GM18873 (cell line): ENCODE results near the gene STPG2.
"Not testable (repeated sequence)": the region's sequence is repeated elsewhere in the genome, so short reads cannot be mapped to it uniquely, and the experiment has no call there.

Experiments used
- ATAC-seq: cut with Tn5 transposase; IDR thresholded peaks from one replicate; pipeline ENCODE4 v1.9.1; 2021; ENCODE audit warnings: mild to moderate bottlenecking, moderate library complexity, moderate number of reproducible peaks; ENCODE audit not compliant: unreplicated experiment, low FRiP score

Gene STPG2

DNA sequence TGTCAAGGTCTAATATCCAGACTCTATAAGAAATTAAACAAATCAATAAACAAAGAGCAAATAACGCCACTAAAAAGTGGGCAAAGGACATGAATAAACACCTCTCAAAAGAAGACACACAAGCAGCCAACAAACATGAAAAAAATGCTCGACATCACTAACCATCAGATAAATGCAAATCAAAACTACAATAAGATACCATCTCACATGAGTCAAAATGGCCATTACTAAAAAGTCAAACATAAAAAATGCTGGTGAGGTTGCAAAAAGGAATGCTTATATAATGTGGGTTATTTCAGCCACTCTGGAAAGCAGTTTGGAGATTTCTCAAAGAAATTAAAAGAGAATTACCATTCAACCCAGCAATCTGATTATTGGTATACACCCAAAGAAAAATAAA lies 481.1 kb downstream of the STPG2 start:
- no peak for ATAC-seq

DNA sequence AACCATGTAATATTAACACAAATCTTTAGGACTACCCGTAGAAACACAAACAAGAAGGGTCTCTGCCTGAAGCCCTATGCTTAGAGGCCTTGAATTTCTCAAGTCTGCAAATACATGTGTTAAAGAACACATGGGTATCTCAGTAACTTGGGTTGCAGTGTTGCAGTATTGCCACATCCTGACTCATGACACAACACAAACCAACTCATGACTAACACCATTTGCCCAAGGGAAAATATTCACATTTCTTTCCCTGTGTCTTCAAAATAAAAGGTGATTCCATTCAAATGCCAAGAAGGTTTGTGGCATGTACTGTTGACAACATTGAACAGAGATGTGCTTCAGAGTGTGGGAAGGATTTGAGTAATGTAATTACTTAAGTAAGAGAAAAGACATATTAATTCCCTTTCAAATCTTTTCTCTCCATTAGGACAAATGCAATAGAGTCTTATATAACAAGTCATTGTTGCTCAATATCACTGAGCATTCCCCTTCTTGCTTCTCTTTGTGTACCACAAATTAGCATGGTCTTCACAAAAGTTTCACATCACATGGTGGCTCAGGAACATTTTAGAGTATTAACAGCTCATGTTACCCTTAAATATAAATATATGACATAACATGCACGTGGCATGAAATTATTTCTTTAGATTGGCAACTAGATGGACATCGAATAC lies 487.1 kb downstream of the STPG2 start:
- no peak for ATAC-seq

DNA sequence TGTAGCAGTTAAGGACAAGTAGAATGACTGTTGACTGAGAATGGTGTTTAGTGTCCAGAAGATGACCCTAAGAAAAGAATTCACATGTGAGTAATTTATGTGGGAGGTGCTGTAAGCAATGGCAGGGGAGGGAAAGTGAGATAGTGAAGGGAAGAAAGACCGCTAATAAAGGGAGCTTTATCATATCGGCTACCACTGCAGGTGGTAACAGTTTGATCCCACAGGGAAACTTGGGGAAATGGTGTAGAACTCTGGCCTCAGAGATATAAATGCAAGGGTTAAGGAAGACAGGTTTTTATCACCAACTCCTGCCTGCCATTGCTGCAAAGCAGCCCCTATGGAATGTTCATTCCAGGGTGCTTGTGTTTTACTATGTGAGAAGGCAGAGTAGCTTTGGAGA lies 489.6 kb downstream of the STPG2 start:
- no peak for ATAC-seq

DNA sequence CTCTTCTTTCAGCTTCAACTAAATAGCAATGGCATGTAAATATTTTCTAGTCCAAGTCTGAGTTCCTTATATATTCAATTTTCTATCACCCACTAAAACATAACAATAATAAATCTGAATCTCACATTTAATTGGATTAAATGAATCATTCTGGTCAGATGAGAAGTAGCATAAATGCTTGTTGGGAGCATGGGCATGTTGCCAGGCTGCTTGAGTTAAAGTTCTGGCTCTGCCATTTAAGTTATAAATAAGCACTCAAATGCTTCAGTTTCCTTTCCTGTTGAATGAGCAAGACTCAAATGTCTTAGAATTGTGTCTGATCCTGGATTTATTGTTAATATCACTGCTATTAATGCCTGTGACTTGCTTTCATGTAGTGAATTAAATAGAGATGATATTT lies 496.3 kb downstream of the STPG2 start:
- no peak for ATAC-seq

DNA sequence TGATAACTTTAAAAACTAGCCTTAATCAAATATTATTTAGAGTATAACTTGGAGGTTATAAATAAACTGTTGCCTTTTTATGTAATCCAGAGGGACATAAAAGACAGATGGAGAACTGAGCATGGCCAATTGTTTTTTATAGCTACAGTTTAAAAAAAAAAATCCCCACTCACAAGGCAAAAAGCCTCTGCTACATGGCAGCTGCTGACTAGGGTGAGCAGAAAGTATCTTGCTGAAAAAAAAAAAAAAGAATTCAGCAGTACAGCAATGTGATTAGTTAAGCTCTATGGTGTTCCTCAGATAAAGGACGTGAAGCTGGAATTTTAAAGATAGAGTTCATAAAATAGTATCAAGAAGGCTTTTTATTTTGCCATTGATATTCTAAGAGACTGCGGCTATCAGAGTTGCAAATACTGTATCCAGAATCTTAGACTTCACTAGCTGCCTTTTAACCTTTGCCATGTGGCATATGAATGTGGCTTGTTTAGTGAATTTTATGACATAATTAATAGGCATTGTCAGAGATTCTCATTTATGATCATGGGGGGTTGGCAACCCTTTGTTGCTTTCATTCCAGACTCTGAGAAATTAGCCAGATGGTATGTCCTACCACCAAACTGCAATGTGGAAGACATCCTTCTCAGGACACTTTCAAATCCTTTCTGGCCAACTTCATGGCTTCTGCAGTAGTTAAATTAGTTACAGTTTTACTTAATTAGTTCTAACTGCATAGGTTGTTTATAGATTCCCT lies 498.0 kb downstream of the STPG2 start:
- no peak for ATAC-seq

DNA sequence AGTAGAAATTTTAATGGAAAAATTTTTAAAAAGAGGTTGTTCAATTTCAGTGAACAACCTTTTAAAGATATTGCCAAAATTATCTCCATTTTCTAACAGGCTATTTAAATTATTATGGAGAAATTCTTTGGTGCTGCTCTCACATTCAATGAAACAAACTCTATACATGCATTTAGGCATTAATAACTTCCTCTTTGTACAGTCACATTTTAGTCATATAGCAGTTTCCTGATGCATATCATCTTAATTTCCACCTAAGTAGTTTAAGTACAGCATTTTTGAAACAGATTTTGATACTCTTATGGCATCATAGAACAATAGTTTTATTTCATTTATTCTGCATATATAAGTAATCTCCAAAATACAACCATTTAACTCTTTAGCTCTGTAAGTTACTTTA lies 500.1 kb downstream of the STPG2 start:
- no peak for ATAC-seq

DNA sequence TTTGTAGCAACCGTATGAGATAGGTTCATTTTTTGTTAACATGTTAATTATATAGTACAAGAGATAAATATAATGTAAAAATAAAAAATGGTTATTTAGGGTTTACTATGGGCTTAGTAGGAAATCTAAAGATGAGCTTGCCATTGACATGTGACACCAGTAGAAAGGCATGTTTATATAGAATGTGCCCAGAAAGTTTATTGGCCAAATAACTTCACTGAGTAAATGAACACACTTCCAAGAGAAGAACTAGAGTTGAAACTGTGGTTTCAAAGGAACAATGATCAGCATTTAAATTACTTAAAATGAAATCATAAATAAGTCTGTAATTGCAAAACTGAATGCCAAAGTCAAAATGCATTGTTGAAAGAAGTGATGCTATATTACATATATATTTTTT lies 503.3 kb downstream of the STPG2 start:
- ATAC-seq = no peak

DNA sequence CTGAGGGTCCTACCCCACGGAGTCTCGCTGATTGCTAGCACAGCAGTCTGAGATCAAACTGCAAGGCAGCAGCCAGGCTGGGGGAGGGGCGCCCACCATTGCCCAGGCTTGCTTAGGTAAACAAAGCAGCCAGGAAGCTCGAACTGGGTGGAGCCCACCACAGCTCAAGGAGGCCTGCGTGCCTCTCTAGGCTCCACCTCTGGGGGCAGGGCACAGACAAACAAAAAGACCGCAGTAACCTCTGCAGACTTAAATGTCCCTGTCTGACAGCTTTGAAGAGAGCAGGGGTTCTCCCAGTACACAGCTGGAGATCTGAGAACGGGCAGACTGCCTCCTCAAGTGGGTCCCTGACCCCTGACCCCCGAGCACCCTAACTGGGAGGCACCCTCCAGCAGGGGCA lies 509.4 kb downstream of the STPG2 start:
- not testable (repeated sequence) for ATAC-seq

DNA sequence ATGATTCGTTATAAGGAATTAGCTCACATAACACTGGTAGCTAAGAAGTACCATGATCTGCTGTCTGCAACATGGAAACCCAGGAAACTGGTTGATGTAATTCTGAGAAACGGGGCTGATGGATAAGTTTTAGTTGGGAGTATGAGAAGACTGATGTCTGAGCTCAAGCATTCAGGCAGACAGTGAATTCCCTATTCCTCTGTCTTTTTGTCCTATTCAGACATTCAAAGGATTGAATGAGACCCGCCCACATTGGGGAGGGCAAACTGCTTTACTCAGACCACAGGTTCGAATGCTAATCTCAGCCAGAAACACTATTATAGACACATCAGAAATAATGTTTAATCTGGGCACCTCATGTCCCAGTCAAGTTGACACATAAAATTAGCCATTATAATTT lies 515.5 kb downstream of the STPG2 start:
- no peak for ATAC-seq

DNA sequence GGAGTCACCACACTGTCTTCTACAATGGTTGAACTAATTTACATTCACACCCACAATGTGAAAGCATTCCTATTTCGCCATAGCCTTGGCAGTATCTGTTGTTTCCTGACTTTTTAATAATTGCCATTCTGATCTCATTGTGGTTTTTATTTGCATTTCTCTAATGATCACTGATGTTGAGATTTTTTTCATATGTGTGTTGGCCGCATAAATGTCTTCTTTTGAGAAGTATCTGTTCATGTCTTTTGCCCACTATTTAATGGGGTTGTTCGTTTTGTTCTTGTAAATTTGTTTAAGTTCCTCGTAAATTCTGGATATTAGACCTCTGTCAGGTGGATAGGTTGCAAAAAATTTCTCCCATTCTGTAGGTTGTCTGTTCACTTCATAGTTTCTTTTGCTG lies 519.1 kb downstream of the STPG2 start:
- no peak for ATAC-seq

DNA sequence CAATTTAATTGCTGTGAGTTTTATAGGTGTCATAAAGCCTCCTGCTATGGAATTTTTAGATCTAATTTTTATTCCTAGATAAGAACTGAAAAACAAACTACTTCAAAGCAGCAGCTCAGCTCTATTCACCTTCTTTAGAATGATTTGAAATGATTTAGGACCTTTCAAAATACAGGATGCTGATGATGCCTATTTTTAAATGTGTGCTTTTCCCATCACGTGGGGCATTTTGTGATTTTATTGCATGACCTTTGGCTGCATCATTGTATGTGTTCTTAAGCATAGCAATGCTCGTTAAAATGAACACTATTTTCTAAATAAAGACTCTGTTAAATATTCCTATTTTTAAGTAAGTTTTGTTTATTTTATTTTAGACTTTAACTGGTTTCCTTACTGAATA lies 537.3 kb downstream of the STPG2 start:
- no peak for ATAC-seq

DNA sequence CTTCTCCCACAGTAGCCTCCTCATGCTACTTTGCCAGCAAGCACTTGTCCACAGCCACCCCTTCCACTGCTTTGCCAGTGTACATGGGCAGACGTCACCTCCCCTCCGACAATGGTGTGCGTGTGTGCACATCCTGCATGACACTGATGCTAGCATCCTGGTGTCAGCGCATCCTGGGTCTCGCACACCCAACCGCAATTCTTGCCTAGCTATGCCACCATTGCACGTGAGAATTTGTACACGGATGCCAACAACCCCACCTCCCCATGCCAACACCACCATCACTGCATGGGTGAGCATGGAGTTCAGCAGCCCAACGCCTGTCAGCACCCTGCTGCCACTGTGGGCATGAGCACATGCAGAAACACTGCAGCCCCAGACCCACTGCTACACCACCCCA lies 550.0 kb downstream of the STPG2 start:
- no peak for ATAC-seq

DNA sequence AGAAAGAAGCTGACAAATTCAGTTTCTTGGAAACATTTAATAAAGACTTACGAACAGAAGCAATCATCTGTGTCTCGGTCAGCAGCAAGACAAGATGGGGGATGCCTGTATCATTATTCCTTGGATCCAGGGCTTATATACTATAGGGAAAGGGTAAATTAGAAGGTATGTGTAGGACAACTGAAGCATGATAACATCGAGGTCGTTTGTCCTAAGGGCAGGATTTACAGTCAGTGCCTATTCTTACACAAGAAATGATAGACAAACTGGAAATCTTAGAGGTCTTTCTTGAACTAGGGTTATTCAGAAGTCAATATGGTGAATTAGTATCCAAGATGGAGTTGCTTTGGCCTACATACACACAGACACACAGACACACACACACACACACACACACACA lies 553.0 kb downstream of the STPG2 start:
- ATAC-seq = no peak

DNA sequence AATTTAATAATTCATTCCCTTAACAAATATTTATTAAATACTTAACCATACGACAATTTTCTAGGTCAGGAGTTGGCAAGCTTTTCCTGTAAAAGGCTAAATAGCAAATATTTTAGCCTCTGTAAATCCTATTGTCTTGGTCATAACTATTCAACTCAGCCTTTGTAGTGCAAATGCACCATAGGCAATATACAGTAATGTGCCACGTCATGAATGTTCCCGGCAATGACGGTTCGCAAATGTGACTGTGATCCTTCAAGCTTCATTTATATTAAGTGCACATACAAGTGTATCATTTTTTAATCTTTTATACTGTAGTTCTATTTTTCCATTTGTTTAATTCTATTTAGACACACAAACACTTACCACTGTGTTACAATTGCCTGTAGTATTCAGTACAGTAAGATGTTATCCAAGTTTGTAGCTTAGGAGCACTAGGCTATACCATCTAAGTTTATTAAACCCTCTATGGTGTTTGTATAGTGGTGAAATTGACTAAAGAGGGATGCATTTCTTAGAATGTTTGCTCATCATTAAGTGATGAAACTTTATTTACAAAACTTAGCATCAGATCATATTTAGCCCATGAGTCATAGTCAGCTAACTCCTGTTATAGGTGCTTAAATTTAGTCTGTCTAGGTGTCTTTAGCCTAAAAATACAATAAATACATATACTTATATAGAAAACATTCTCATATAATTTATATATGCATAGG lies 553.6 kb downstream of the STPG2 start:
- no peak for ATAC-seq

DNA sequence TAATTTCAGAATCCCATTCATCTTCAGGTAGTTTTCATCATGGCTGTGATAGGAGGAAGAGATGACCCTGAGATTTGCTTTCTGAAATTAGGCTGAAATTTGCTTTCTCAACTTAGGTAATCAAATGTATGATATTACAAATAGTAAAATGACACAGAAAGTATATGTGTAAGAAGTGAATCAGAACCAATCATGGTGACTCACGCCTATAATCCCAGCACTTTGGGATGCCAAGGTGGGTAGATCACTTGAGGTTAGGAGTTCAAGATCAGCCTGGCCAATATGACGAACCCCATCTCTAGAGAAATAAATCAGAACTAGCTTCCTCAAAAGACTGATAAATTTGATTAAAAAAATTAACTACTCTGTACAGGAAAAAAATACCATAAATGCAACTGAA lies 555.4 kb downstream of the STPG2 start:
- no peak for ATAC-seq

DNA sequence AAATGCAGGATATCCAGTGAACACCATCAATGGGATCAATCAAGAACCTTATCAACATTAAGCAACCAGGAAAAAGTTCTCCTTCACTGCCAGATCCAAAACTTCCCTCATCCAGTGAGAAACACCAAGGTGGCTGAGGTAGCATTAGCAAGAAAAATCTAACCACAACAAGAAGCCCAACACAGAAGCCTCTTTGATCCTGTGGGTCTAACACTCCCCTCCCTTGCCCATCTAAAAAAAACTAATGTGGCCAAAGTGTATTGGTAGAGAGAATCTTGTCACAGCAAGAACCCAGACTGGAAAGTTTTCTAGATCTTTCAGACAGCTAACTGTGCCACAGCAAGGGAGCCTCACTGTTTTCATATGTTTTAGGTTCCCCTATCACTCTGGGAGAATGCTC lies 558.0 kb downstream of the STPG2 start:
- no peak for ATAC-seq

DNA sequence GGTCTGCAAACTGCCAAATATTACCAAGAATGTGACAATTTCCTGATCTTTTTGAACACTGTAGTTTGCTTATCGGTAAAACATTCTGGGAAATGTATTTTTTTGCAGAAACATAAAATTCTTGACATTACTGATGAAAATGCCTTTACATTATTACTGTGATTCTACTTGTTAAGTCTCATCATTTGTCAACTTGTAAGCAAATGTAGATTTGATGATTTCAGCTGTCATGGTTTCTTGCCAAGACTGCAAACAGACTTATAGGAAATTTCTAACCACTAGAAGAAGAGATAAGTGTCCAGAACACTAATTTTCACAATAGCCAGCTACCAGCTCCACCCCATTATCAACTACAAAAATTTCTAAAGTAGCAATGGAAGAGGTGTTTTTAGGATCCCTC lies 560.4 kb downstream of the STPG2 start:
- no peak for ATAC-seq

DNA sequence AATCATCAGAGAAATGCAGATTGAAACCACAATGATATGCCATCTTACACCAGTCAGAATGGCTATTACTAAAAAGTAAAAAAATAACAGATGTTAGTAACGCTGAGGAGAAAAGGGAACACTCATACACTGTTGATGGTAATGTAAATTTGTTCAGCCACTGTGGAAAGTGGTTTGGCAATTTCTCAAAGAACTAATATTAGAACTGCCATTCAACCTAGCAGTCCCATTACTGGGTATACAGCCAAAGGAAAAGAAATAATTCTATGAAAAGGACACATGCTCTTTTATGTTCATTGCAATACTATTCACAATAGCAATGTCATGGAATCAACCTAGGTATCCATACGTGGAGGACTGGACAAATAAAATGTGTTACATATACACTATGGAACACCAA lies 566.3 kb downstream of the STPG2 start:
- no peak for ATAC-seq

DNA sequence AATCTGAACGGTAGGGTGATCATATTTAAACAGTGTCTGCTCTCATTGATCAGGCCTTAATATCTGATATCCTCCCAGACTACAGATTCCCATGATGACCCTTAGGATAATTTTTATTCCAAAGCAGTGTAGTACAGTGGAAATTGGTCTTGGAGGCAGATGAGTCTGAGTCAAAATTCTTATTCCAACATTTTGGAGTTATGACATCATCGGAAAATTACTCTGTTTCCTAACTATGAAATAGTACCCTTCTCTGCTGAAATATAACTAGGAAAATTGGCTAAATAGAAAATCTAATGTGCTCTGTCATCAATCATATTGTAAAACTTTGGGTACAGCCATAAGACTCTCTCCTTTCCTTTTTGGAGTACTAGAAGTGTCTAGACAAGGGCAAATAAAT lies 583.3 kb downstream of the STPG2 start:
- no peak for ATAC-seq

DNA sequence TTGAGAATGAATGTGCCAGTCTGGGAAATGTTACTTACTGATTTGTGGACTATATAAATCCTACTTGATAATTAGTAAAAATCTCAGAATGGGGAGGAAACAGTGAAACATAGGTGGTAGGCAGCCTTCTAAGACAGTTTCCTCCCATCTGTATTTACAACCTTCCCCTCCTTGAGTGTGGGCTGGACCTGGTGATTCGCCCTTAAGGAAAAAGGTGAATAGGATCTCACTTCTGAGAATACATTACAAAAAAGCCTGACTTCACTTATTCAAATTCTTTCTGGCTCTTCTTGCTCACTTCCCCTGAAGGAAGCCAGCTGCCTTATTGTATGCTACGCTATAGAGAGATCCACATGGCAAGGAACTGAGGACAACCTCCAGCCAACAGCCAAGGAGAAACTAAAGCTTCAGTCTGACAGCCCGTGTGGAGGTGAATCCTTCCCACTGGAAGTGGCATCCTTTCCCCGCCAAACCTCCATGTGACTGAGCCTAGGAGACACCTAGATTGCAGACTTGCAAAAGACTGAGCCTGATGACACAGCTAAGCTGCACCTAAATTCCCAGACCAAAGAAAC lies 585.0 kb downstream of the STPG2 start:
- no peak for ATAC-seq

DNA sequence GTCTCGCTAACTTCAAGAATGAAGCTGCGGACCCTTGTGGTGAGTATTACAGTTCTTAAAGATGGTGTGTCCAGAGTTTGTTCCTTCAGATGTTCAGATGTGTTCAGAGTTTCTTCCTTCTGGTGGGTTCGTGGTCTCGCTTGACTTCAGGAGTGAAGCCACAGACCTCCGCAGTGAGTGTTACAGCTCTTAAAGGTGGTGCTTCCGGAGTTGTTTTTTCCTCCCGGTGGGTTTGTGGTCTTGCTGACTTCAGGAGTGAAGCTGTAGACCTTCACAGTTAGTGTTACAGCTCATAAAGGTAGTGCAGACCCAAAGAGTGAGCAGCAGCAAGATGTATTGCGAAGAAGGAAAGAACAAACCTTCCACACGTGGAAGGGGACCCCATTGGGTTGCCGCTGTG lies 592.6 kb downstream of the STPG2 start:
- not testable (repeated sequence) for ATAC-seq
